Aorta (tissue), 5 donors: ENCODE data around the gene AKAP13. TPM values are rescaled to one million over a fixed set of nuclear protein-coding genes. Genes with fewer than 3 reads are reported as not detected.

Source experiments
- ATAC-seq: fragments of 200-7000 bp; cut with Tn5 transposase; one replicate; pipeline ENCODE4 v1.9.1; 2022; ENCODE audit warnings: moderate library complexity; ENCODE audit not compliant: low FRiP score
- DNase-seq, 2 donors: peaks; one replicate each; pipeline ENCODE4 v3.0.0-alpha.2; 2020
- H3K27ac ChIP-seq, 2 donors: one replicate each; pipeline ENCODE4 v1.5.1; 2013; ENCODE audit warnings: low read length in 2 of 2, mild to moderate bottlenecking in 2 of 2, moderate library complexity in 2 of 2, control low read depth in 1 of 2, inconsistent platforms in 1 of 2, low read depth in 1 of 2
- H3K27me3 ChIP-seq, 2 donors: one replicate each; pipeline ENCODE4 v1.6.1; 2013; ENCODE audit warnings: control low read depth in 1 of 2, low read length in 1 of 2, mild to moderate bottlenecking in 1 of 2, moderate library complexity in 1 of 2; ENCODE audit not compliant: insufficient read depth in 2 of 2, control insufficient read depth in 1 of 2
- H3K36me3 ChIP-seq, 2 donors: one replicate each; pipeline ENCODE4 v1.6.1; 2013; ENCODE audit warnings: control low read depth in 1 of 2, low read length in 1 of 2, mild to moderate bottlenecking in 1 of 2; ENCODE audit not compliant: insufficient read depth in 2 of 2, control insufficient read depth in 1 of 2
- H3K4me1 ChIP-seq, 2 donors: one replicate each; pipeline ENCODE4 v1.6.1; 2013; ENCODE audit warnings: low read length in 2 of 2, control low read depth in 1 of 2, mild to moderate bottlenecking in 1 of 2, moderate library complexity in 1 of 2; ENCODE audit not compliant: insufficient read depth in 2 of 2, control insufficient read depth in 1 of 2
- H3K4me3 ChIP-seq, 2 donors: one replicate each; pipeline ENCODE4 v1.5.1; 2013; ENCODE audit warnings: low read length in 2 of 2, control low read depth in 1 of 2, mild to moderate bottlenecking in 1 of 2
- H3K9me3 ChIP-seq: one replicate; pipeline ENCODE4 v1.6.1; 2013; ENCODE audit warnings: mild to moderate bottlenecking, low read length; ENCODE audit not compliant: control insufficient read depth
- WGBS, 2 donors: extraction: QIAGEN DNeasy Blood & Tissue Kit; methylation state at CpG; one replicate each; pipeline ENCODE4 v1.1.7; 2013; 5-methylcytosine and 5-hydroxymethylcytosine counted together
- intact Hi-C, 2 donors: fragments of 100-400 bp; cut with DNase I; formaldehyde crosslinking; loops; one replicate each; pipeline versions ENCODE4 v1.14.2 to v1.15.0; 2022
- polyA plus RNA-seq, 2 donors: library from polyadenylated mRNA; stranded (reverse); fragments of 200-250 nt; gene quantifications; one replicate each; pipeline ENCODE4 v1.2.3, GENCODE V29; 2013
- total RNA-seq, 2 donors: library from RNA; stranded (reverse); fragmentation: NEBNext Ultra II Directional; extraction: Animal tissue kit (Norgen Biotek cat#: 25700); gene quantifications; one replicate each; pipeline ENCODE4 v1.2.1, GENCODE V29; 2021
- donor health status: healthy with polysubstance abuse.
- donor health status: Bipolar disorder and iron deficiency.
- donor health status: DM: no; HTN: no; CAD: no.
- donor health status: DM: no; HTN: no; CAD: no.
- donor health status: DM: yes; HTN: yes; CAD: no.

The AKAP13 gene
- total and polyA plus RNA-seq, 4 donors, result 29.6 to 267 (median 138) TPM

GRCh38 chr15:85354948-85355347 is 25.5 kb upstream of the AKAP13 start:
- Histone ChIP-seq H3K27ac (no peak overlapping the region), H3K27me3 (no peaks in the 10 kb centered on the region), H3K9me3 (no peaks in the 10 kb centered on the region), H3K4me1 (no peaks in the 10 kb centered on the region), H3K4me3 (no peak overlapping the region), H3K36me3 (no peaks in the 10 kb centered on the region)
- WGBS, 2 donors, result 94% methylated on average over 4 of the region's 4 CpGs
- intact Hi-C loops, result loop anchor here in 1 of 2 donors (10.0 kb wide), 1 partner anchor 220 kb away; no protein-coding TSS in a partner anchor
- no peak for ATAC-seq
- DNase-seq, result no peak

- DNase-seq (no peak), ATAC-seq (no peak)
- H3K36me3 ChIP-seq, result no peaks in the 10 kb centered on the region
- no peak overlapping the region for H3K27ac ChIP-seq
- no peaks in the 10 kb centered on the region for H3K4me1 ChIP-seq
- intact Hi-C loops, result loop anchor here in 1 of 2 donors (10.0 kb wide), 1 partner anchor 219 kb away; no protein-coding TSS in a partner anchor
- no peaks in the 10 kb centered on the region for H3K27me3 ChIP-seq
- no peaks in the 10 kb centered on the region for H3K9me3 ChIP-seq
- WGBS, 2 donors, result 54 to 77% methylated on average over 1 of the region's 1 CpG
- no peak overlapping the region for H3K4me3 ChIP-seq
Observed at GRCh38 chr15:85356276-85356675, 24.1 kb upstream of the AKAP13 start.

- H3K4me1 ChIP-seq, result no peaks in the 10 kb centered on the region
- no peak overlapping the region for H3K27ac ChIP-seq
- no peak for DNase-seq
- WGBS, 2 donors, result 54 to 55% methylated on average over 4 of the region's 4 CpGs
- H3K9me3 ChIP-seq, result no peaks in the 10 kb centered on the region
- no peaks in the 10 kb centered on the region for H3K36me3 ChIP-seq
- no peak overlapping the region for H3K4me3 ChIP-seq
- H3K27me3 ChIP-seq, result no peaks in the 10 kb centered on the region
- intact Hi-C loops, result no loop called here
- ATAC-seq, result no peak
Observed at GRCh38 chr15:85361323-85361722, 19.1 kb upstream of the AKAP13 start.

- ATAC-seq, result no peak
- Histone ChIP-seq H3K27me3 (no peaks in the 10 kb centered on the region), H3K27ac (no peak overlapping the region), H3K9me3 (no peaks in the 10 kb centered on the region), H3K4me1 (no peaks in the 10 kb centered on the region), H3K4me3 (no peak overlapping the region), H3K36me3 (no peaks in the 10 kb centered on the region)
- intact Hi-C loops, result no loop called here
- WGBS, 2 donors, result 94 to 97% methylated on average over 6 of the region's 6 CpGs
- DNase-seq, result no peak
Observed at GRCh38 chr15:85362436-85363081, 17.8 kb upstream of the AKAP13 start.

GRCh38 chr15:85365980-85366379 is 14.4 kb upstream of the AKAP13 start:
- WGBS, 2 donors, result 91 to 97% methylated on average over 2 of the region's 2 CpGs
- intact Hi-C loops, result no loop called here
- no peak overlapping the region for H3K27ac ChIP-seq
- DNase-seq (no peak), ATAC-seq (no peak)
- H3K4me1 ChIP-seq, result no peaks in the 10 kb centered on the region
- H3K4me3 ChIP-seq, result no peak overlapping the region
- no peaks in the 10 kb centered on the region for H3K36me3 ChIP-seq
- H3K27me3 ChIP-seq, result no peaks in the 10 kb centered on the region
- H3K9me3 ChIP-seq, result no peaks in the 10 kb centered on the region

GRCh38 chr15:85367741-85368140 is 12.7 kb upstream of the AKAP13 start:
- no peaks in the 10 kb centered on the region for H3K27me3 ChIP-seq
- H3K4me3 ChIP-seq, result no peak overlapping the region
- H3K36me3 ChIP-seq, result no peaks in the 10 kb centered on the region
- WGBS, 2 donors, result 89 to 94% methylated on average over 4 of the region's 4 CpGs
- DNase-seq, result no peak
- intact Hi-C loops, result no loop called here
- H3K27ac ChIP-seq, result no peak overlapping the region
- no peaks in the 10 kb centered on the region for H3K4me1 ChIP-seq
- no peaks in the 10 kb centered on the region for H3K9me3 ChIP-seq
- ATAC-seq, result no peak

GRCh38 chr15:85374831-85375230 is 5.6 kb upstream of the AKAP13 start:
- Histone ChIP-seq H3K4me3 (no peak overlapping the region), H3K4me1 (no peaks in the 10 kb centered on the region), H3K27me3 (no peaks in the 10 kb centered on the region), H3K36me3 (no peaks in the 10 kb centered on the region), H3K27ac (no peak overlapping the region), H3K9me3 (no peaks in the 10 kb centered on the region)
- WGBS, 2 donors, result 74 to 76% methylated on average over 4 of the region's 4 CpGs
- intact Hi-C loops, result no loop called here
- DNase-seq, result no peak
- ATAC-seq, result no peak

- Histone ChIP-seq H3K9me3 (no peaks in the 10 kb centered on the region), H3K27ac (no peak overlapping the region), H3K4me3 (no peak overlapping the region), H3K4me1 (no peaks in the 10 kb centered on the region), H3K27me3 (no peaks in the 10 kb centered on the region), H3K36me3 (no peaks in the 10 kb centered on the region)
- DNase-seq (no peak), ATAC-seq (no peak)
- WGBS, 2 donors, result 97 to 98% methylated on average over 2 of the region's 2 CpGs
- intact Hi-C loops, result no loop called here
Observed at GRCh38 chr15:85377269-85377668, 3.1 kb upstream of the AKAP13 start.

GRCh38 chr15:85377986-85378385 is 2.4 kb upstream of the AKAP13 start:
- Histone ChIP-seq H3K4me1 (no peaks in the 10 kb centered on the region), H3K9me3 (no peaks in the 10 kb centered on the region), H3K27me3 (no peaks in the 10 kb centered on the region), H3K4me3 (no peak overlapping the region), H3K36me3 (no peaks in the 10 kb centered on the region), H3K27ac (no peak overlapping the region)
- no peak for ATAC-seq
- WGBS, 2 donors, result 94 to 97% methylated on average over 6 of the region's 6 CpGs
- intact Hi-C loops, result no loop called here
- DNase-seq, result no peak
